HK-2 (cell line): ENCODE measurements around the gene CFAP97D2.
"Not testable (repeated sequence)": the region's sequence is repeated elsewhere in the genome, so short reads cannot be mapped to it uniquely, and the experiment has no call there.

Experiments
- DNase-seq: peaks from one replicate; pipeline ENCODE4 v3.0.0-alpha.2; 2018; ENCODE audit not compliant: unreplicated experiment

CFAP97D2 gene

GRCh38 chr13:114179087-114179658 is at the start of gene CFAP97D2:
Gene CFAP97D2, plus strand, starts transcription at chr13:114179257. Its CDS starts 74 bp downstream, at chr13:114179331.
- DNase-seq: no peak

DNA sequence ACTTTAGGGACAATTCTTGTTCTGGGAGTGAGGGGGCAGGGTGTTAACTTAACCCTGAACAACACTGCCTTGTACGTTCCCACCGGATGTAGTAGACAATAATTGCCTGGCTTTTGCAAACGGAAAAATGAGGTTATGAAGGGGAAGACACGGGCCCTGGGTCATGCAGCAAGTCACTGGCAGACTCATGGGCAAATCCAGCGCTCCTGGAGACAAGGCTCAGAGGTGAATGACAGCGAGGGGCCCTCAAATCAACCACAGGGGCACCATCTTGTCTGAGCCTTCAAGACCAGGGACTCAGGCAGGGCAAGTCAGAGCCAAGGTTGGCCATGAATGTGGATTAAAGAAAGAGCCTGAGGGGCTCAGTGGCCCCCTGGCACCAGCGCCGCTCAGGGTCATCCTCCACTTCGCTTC is 49.4 kb upstream of the CFAP97D2 start:
- DNase-seq: no peak

- no peak for DNase-seq
Observed at GRCh38 chr13:114130131-114130836, 48.8 kb upstream of the CFAP97D2 start.

GRCh38 chr13:114130837-114131582 is 48.0 kb upstream of the CFAP97D2 start:
- peak; percentile 72 for DNase-seq

- no peak for DNase-seq
Observed at GRCh38 chr13:114131583-114132418, 47.3 kb upstream of the CFAP97D2 start.

GRCh38 chr13:114132419-114133121 is 46.5 kb upstream of the CFAP97D2 start, which contains the start of gene RASA3:
Gene RASA3, minus strand, starts transcription at chr13:114132623. Its CDS starts 134 bp downstream, at chr13:114132489.
- DNase-seq: peak; percentile 54

GRCh38 chr13:114133126-114133525 is 45.9 kb upstream of the CFAP97D2 start:
- not testable (repeated sequence) for DNase-seq

DNA sequence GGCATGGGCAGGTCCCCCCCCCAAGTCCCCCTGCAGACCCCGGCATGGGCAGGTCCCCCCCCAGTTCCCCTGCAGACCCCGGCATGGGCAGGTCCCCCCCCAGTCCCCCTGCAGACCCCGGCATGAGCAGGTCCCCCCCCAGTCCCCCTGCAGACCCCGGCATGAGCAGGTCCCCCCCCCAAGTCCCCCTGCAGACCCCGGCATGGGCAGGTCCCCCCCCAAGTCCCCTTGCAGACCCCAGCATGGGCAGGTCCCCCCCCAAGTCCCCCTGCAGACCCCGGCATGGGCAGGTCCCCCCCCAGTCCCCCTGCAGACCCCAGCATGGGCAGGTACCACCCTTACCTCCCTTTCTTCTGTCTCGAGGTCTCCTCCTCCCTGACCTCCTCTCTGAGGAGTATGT is 45.5 kb upstream of the CFAP97D2 start:
- not testable (repeated sequence) for DNase-seq

DNA sequence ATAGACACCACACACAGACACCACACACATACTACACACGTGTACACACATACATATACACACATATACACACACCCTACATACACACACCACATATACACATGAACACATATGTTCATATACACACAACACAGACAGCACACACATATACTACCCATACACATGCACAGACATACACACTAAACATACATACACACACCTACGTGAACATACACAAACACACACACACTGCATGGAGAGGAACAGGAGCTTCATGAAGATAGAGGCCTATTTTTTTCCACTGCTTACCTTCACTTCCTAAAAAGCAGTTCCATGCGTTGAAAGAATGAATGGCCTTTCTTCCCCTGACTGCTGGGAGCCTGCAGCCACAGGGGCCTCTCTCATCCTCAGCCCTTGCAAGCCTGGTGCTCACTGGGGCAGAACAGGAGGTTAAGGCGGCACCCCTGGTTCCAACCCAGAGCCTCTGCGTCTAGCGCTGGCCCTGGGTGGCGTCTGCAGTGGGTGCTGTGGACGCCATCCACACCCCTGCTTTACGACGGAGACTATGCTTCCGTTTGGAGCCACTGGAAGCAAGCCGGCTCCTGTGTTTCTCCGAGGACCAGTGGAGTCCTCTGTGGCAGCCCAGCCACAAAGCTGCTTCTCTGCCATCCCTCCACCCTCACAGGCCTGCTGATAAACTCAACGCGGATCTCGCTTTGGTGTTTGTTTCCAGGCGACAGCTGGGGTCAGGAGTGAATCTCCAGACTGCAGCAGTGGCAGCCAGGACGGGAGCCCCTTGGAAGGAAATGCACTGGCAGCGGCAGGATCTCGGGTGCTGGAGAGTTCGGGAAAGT is 44.7 kb upstream of the CFAP97D2 start:
- DNase-seq: peak; percentile 65

DNA sequence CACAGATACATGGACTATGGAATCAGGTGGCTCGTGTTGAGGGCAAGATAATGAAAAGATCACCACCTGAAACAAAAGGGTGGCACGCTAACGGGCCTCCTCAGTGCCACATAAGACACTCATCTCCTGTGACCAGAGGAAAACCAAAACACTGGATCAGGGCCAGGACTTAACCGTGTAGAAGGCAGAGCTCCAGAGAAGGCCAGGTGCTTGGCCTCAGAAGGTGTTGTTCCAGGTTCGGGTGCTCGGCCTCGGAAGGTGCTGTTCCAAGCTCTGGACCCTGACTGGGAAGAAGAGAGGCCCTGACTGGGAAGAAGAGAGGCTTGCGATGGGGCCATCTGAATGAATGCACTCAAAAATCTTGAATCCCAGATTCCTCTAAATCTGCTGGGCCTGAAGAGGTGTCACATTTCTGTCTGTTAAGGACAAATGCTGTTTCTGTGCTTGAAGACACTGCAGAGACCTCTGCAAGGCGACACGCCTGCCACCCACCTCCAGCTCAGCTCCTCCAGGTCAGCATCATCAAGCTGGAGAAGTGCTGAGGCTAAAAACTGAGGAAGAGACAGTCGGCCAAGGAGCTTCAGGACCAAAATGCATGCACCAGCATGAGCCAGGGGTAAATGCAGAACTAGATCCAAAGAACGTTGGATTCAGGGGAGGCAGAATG is 44.0 kb upstream of the CFAP97D2 start:
- DNase-seq: no peak

DNA sequence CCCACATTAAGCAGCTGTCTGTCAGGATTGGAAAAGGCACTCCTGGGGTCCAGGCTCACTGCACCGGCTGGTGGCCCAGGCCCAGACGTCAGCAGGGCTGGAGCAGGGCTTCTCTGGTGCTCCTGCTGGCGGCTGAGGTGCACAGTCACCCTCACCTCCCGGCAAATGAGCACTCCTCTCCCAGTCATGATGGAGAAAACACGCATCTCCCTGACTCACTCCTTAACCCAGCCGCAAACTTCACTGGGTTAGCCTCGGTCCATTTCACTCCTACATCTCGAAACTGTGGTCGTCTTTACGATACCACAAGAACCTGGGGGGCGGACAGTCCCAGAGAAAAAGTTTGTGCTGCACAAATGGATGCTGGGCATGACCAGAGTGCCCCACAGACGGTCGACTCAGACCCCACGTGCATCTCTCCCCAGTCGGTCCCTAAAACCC is 43.3 kb upstream of the CFAP97D2 start:
- peak; percentile 34 for DNase-seq

GRCh38 chr13:114136576-114136975 is 42.5 kb upstream of the CFAP97D2 start:
- DNase-seq: no peak

- no peak for DNase-seq
Observed at GRCh38 chr13:114140131-114140905, 38.7 kb upstream of the CFAP97D2 start.

DNA sequence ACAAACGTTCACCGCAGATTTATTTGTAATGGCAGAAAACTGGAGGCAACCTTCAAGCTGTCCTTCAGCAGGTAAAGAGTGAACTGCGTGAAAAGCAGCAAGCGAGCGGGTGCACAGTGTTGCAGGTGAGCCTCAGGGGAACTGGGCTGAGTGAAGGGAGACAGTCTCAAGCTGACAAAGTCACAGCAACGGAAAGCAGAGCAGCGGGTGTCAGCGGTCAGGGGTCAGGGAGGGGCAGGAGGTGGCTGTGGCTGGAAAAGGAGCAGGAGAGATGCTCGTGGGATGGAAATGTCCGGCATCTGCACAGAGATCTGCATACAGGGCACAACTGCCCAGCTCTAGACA is 38.2 kb upstream of the CFAP97D2 start:
- no peak for DNase-seq

GRCh38 chr13:114141261-114141996 is 37.6 kb upstream of the CFAP97D2 start:
- no peak for DNase-seq

GRCh38 chr13:114142137-114142550 is 36.9 kb upstream of the CFAP97D2 start:
- DNase-seq: no peak

- no peak for DNase-seq
Observed at GRCh38 chr13:114142640-114143490, 36.2 kb upstream of the CFAP97D2 start.
